Measurements from ENCODE around the gene LRRC75A. TPM values are rescaled to one million over a fixed set of nuclear protein-coding genes. Genes with fewer than 3 reads are reported as not detected.

Gene LRRC75A
- total RNA-seq, 1 experiment from 2014 or later, result 10.1 TPM

- Histone ChIP-seq H3K79me1 (ENCODE audit: insufficient read depth, low read depth, low read length, poor library complexity, severe bottlenecking) (no peaks in the 10 kb centered on the region), H4K8ac (replicated peaks; ENCODE audit: insufficient read length, low read depth, low read length) (no peak overlapping the region), H3K23ac (ENCODE audit: insufficient read length, low read depth, low read length) (no peak overlapping the region), H3K79me2 (ENCODE audit: insufficient read depth, low read length) (no peaks in the 10 kb centered on the region; the same call in 1 of the 2 replicates), H3K4me2 (ENCODE audit: insufficient read depth, insufficient read length, low read length) (no peak overlapping the region), H3K18ac (ENCODE audit: insufficient read length, low read depth, low read length) (no peak overlapping the region), H2BK15ac (ENCODE audit: low read depth, low read length) (no peak overlapping the region), H2BK5ac (ENCODE audit: insufficient read length, low read length) (no peak overlapping the region), H2BK120ac (ENCODE audit: low read depth, low read length, poor library complexity, severe bottlenecking) (no peak overlapping the region), H2AFZ (ENCODE audit: low read length) (no peak overlapping the region), H3K23me2 (ENCODE audit: insufficient read length, low read depth, low read length, poor library complexity, severe bottlenecking) (no peaks in the 10 kb centered on the region), H3K56ac (ENCODE audit: insufficient read length, low read depth, low read length) (no peak overlapping the region), H4K20me1 (ENCODE audit: control insufficient read depth, insufficient read depth, insufficient read length) (no peaks in the 10 kb centered on the region), H2BK20ac (ENCODE audit: low read depth, low read length, poor library complexity, severe bottlenecking) (no peak overlapping the region), H3K27me3 (ENCODE audit: insufficient read depth, low read length) (no peaks in the 10 kb centered on the region), H4K5ac (ENCODE audit: insufficient read length, low read depth, low read length) (no peak overlapping the region), H3K14ac (ENCODE audit: insufficient read depth, low read length) (no peak overlapping the region), H2AK5ac (ENCODE audit: insufficient read length, low read length) (no peak overlapping the region), H3K9me3 (ENCODE audit: control insufficient read depth, low read depth, low read length) (no peaks in the 10 kb centered on the region), H3K9ac (ENCODE audit: extremely low read depth, insufficient read length, low read length) (no peak overlapping the region), H3K27ac (ENCODE audit: insufficient read length, low read depth, low read length) (no peak overlapping the region), H3K4me1 (ENCODE audit: insufficient read depth, low read length) (0 out of 2 replicates have a peak, but pooled peaks cover 5% of the 10 kb centered on the region), H3K4ac (ENCODE audit: low read depth, low read length) (no peak overlapping the region), H2BK12ac (ENCODE audit: insufficient read length, low read depth, low read length) (no peak overlapping the region), H4K91ac (ENCODE audit: insufficient read length, low read depth, low read length) (no peak overlapping the region), H3T11ph (ENCODE audit: low read length) (no peak overlapping the region)
- peaks cover 35 to 38% of the 10 kb centered on the region in 2 experiments for H3K4me1 Mint-ChIP-seq
- no peak overlapping the region for H3K27ac Mint-ChIP-seq
- peaks cover 3 to 5% (median 4%) of the 10 kb centered on the region in 3 experiments; a peak in 2 of 7 replicates for H3K36me3 Mint-ChIP-seq (ENCODE audit: insufficient read depth in 1 of 3, low read depth in 3 of 3)
- H3K27me3 Mint-ChIP-seq (ENCODE audit: low read depth), result no peaks in the 10 kb centered on the region
- no CpG with 5 or more reads among the region's 6 CpGs for WGBS (ENCODE audit: extremely low coverage, insufficient read length, low lambda C conversion rate)
- H3K4me3 Mint-ChIP-seq, result no peak overlapping the region
- H3K9me3 Mint-ChIP-seq, result no peaks in the 10 kb centered on the region
- TF ChIP-seq, protein P1, sequence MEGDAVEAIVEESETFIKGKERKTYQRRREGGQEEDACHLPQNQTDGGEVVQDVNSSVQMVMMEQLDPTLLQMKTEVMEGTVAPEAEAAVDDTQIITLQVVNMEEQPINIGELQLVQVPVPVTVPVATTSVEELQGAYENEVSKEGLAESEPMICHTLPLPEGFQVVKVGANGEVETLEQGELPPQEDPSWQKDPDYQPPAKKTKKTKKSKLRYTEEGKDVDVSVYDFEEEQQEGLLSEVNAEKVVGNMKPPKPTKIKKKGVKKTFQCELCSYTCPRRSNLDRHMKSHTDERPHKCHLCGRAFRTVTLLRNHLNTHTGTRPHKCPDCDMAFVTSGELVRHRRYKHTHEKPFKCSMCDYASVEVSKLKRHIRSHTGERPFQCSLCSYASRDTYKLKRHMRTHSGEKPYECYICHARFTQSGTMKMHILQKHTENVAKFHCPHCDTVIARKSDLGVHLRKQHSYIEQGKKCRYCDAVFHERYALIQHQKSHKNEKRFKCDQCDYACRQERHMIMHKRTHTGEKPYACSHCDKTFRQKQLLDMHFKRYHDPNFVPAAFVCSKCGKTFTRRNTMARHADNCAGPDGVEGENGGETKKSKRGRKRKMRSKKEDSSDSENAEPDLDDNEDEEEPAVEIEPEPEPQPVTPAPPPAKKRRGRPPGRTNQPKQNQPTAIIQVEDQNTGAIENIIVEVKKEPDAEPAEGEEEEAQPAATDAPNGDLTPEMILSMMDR (conservative IDR thresholded peaks at IDR 0.05), result no peak
- no peak for DNase-seq
These were observed 19.5 kb downstream of the LRRC75A start for GRCh38 chr17:16472539-16472938.
